ENCODE results near the gene ITPR2. TPM values are rescaled to one million over a fixed set of nuclear protein-coding genes. Genes with fewer than 3 reads are reported as not detected.

ITPR2 gene
- total and polyA plus RNA-seq, 2 of the 8 experiments (the other 6 are each of a cell fraction or from before 2014, with no cell fraction given) = 4.1 to 48.3 TPM

DNA sequence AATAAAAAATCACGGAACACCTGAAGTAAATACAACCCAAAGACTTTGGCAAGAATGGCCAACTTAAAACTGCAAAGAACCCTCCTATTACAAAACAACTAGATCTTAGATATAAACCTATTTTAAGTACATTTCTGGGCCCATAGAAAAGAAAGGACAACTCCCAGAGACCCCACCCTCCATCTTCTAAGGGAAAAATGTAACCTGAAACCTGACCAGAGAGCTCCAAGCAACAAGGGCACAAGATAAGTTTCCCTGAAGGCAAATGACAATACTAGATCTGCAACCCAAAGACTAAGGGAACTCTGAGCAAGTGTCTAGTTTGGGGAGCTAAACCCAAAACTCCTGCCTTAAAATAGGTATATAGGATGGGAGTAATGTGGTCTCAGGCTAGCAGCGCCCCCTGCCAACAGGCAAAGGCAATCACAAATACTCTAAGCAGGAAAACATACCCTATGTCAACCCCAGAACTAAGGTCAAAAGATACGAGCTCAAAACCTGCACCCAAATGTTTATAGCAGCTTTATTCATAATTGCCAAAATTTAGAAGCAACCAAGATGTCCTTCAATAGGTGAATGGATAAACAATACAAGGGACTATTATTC, 218.9 kb downstream of the ITPR2 start:
- H2BK120ac ChIP-seq (replicated peaks; ENCODE audit: low read depth, low read length) = no peak overlapping the region
- H2BK5ac ChIP-seq (ENCODE audit: low read depth, low read length) = no peak overlapping the region
- H3K9me3 ChIP-seq (ENCODE audit: insufficient read depth in 2 of 2, low read depth in 1 of 2, low read length in 1 of 2) = no peaks in the 10 kb centered on the region
- no peak overlapping the region for H2AFZ ChIP-seq (ENCODE audit: low read length)
- peak; percentile 80 for FAIRE-seq
- WGBS, 2 experiments (ENCODE audit: extremely low coverage in 1 of 2, insufficient coverage in 1 of 2, insufficient read length in 1 of 2, insufficient replicate concordance in 2 of 2, low coverage in 1 of 2, low lambda C conversion rate in 2 of 2, missing lambda C conversion rate in 1 of 2) = 53% methylated on average over 3 of the region's 3 CpGs; no CpG with 5 or more reads in 1 of the 2 experiments
- H4K91ac ChIP-seq (replicated peaks; ENCODE audit: insufficient read length, low read length) = no peak overlapping the region
- ChIA-PET CTCF (ENCODE audit: partially characterized antibody) (interaction anchor here (0.6 to 2.8 kb wide), 50 partner anchors 9 to 976 kb away, joined by 3 to 31 read pairs (median 4); no protein-coding TSS in a partner anchor), POLR2A (ENCODE audit: partially characterized antibody) (no interaction called here)
- no peak overlapping the region for H2BK20ac ChIP-seq (ENCODE audit: low read length)
- no peak overlapping the region for H4K5ac ChIP-seq (ENCODE audit: insufficient read length, low read depth, low read length)
- H4K20me1 ChIP-seq (replicated peaks in 1 of 2; ENCODE audit: control insufficient read depth in 1 of 2, insufficient read depth in 2 of 2, low read length in 2 of 2) = no peaks in the 10 kb centered on the region
- H3K4me1 ChIP-seq (replicated peaks in 1 of 4; ENCODE audit: control insufficient read depth in 3 of 4, insufficient read depth in 4 of 4, low read length in 3 of 4) = no peaks in the 10 kb centered on the region
- H3K4me2 ChIP-seq (ENCODE audit: insufficient read depth in 1 of 2, low read depth in 2 of 2, low read length in 2 of 2) = no peak overlapping the region
- no peak overlapping the region for H3K27ac ChIP-seq (ENCODE audit: low read depth, low read length)
- no peak overlapping the region for H3K4ac ChIP-seq (replicated peaks; ENCODE audit: insufficient read length, low read depth, low read length)
- H3K79me1 ChIP-seq (ENCODE audit: low read depth, low read length) = no peaks in the 10 kb centered on the region
- no peaks in the 10 kb centered on the region for H3K27me3 ChIP-seq (replicated peaks in 1 of 4; ENCODE audit: control insufficient read depth in 3 of 4, extremely low read depth in 1 of 4, insufficient read depth in 3 of 4, low read length in 3 of 4)
- H2BK15ac ChIP-seq (ENCODE audit: low read length) = no peak overlapping the region
- no peak overlapping the region for H2BK12ac ChIP-seq (ENCODE audit: low read depth, low read length)
- no peak overlapping the region for H3K9ac ChIP-seq (replicated peaks in 1 of 4; ENCODE audit: extremely low read depth in 1 of 4, low read depth in 3 of 4, low read length in 3 of 4)
- H2AK5ac ChIP-seq (ENCODE audit: low read depth, low read length) = no peak overlapping the region
- H3K18ac ChIP-seq (ENCODE audit: extremely low read depth, low read length) = no peak overlapping the region
- no peak overlapping the region for H3K4me3 ChIP-seq (ENCODE audit: extremely low read depth in 1 of 4, insufficient read depth in 2 of 4, low read depth in 3 of 4, low read length in 4 of 4)
- no peak overlapping the region for H3K14ac ChIP-seq (ENCODE audit: insufficient read length)
- H3K23ac ChIP-seq (ENCODE audit: insufficient read length) = no peak overlapping the region
- no peak overlapping the region for H3K56ac ChIP-seq (replicated peaks; ENCODE audit: insufficient read length, low read depth, low read length)
- H3K79me2 ChIP-seq (ENCODE audit: control insufficient read depth in 1 of 2, insufficient read depth in 2 of 2, low read length in 2 of 2) = no peaks in the 10 kb centered on the region
- no peaks in the 10 kb centered on the region; the same call in 1 of the 2 replicates for H3K23me2 ChIP-seq (ENCODE audit: low read depth, low read length)
- peaks cover 0 to 3% (median under 1%) of the 10 kb centered on the region in 4 experiments; a peak in 2 of 8 replicates for H3K36me3 ChIP-seq (ENCODE audit: control insufficient read depth in 2 of 4, insufficient read depth in 4 of 4, low read length in 3 of 4)
- DNase-seq (ENCODE audit: low read depth in 1 of 2, low spot score in 2 of 2) = peak in 1 of 2 experiments; percentile 58
- TF ChIP-seq TAF7 (optimal IDR thresholded peaks at IDR 0.05; ENCODE audit: borderline replicate concordance, low read depth, low read length) (no peak), RAD21 (IDR thresholded peaks at IDR 0.05 in 1 of 2, conservative IDR thresholded peaks at IDR 0.05 in 1 of 2; ENCODE audit: low read depth in 2 of 2, low read length in 2 of 2) (peak; percentile 73 to 80)
- TF ChIP-seq, protein P1, sequence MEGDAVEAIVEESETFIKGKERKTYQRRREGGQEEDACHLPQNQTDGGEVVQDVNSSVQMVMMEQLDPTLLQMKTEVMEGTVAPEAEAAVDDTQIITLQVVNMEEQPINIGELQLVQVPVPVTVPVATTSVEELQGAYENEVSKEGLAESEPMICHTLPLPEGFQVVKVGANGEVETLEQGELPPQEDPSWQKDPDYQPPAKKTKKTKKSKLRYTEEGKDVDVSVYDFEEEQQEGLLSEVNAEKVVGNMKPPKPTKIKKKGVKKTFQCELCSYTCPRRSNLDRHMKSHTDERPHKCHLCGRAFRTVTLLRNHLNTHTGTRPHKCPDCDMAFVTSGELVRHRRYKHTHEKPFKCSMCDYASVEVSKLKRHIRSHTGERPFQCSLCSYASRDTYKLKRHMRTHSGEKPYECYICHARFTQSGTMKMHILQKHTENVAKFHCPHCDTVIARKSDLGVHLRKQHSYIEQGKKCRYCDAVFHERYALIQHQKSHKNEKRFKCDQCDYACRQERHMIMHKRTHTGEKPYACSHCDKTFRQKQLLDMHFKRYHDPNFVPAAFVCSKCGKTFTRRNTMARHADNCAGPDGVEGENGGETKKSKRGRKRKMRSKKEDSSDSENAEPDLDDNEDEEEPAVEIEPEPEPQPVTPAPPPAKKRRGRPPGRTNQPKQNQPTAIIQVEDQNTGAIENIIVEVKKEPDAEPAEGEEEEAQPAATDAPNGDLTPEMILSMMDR (IDR thresholded peaks at IDR 0.05; ENCODE audit: control extremely low read depth in 1 of 3, insufficient read depth in 1 of 3, low read depth in 1 of 3, low read length in 3 of 3) = peak; percentile 23 to 80 (median 70)
- no peak overlapping the region for H4K8ac ChIP-seq (ENCODE audit: extremely low read depth, insufficient read depth, low read length)
